Upper lobe of left lung (tissue), 4 donors: Measurements from ENCODE around the gene CAPNS2.

Experiments used
- CTCF ChIP-seq, 6 experiments: fragments of 450-650 bp in 4 of 6; fragments of 200-600 bp in 2 of 6; sonication (generic) in 2 of 6; IDR thresholded peaks; one replicate each; pipeline ENCODE4 v1.5.1; 2016 to 2019; ENCODE audit warnings: antibody characterized with exemption in 6 of 6
- EP300 ChIP-seq, 4 donors: sonication (generic); formaldehyde crosslinking; IDR thresholded peaks; one replicate each; pipeline ENCODE4 v1.5.1; 2017; ENCODE audit warnings: antibody characterized with exemption in 4 of 4, control low read depth in 2 of 4
- POLR2A ChIP-seq, 4 donors: fragments of 450-650 bp; IDR thresholded peaks; one replicate each; pipeline ENCODE4 v1.5.1; 2016 to 2017; ENCODE audit warnings: antibody characterized with exemption in 4 of 4, mild to moderate bottlenecking in 2 of 4
- POLR2AphosphoS5 ChIP-seq, 2 donors: sonication (generic); formaldehyde crosslinking; IDR thresholded peaks; one replicate each; pipeline ENCODE4 v1.5.1; 2017; ENCODE audit warnings: antibody characterized with exemption in 2 of 2

- no peak for TF ChIP-seq CTCF (IDR thresholded peaks at IDR 0.05)
- TF ChIP-seq POLR2A (IDR thresholded peaks at IDR 0.05): no peak
- no peak for TF ChIP-seq EP300 (IDR thresholded peaks at IDR 0.05)
- no peak for TF ChIP-seq POLR2AphosphoS5 (IDR thresholded peaks at IDR 0.05)
Measured at GRCh38 chr16:55567382-55567781, 898 bp downstream of the CAPNS2 start.
